Measurements from ENCODE around the gene SMARCD1.

SMARCD1 gene

GRCh38 chr12:50084775-50085614 lies at the start of gene SMARCD1:
Gene SMARCD1 (plus strand): TSS chr12:50085342. CDS start chr12:50085370, 28 bp downstream.
- DNase-seq, result peak; percentile 79

- no peak for DNase-seq
Measured at GRCh38 chr12:50038336-50038735, 46.8 kb upstream of the SMARCD1 start.

GRCh38 chr12:50039151-50039835 lies 45.8 kb upstream of the SMARCD1 start:
- peak; percentile 6 for DNase-seq

- DNase-seq, result no peak
Measured at GRCh38 chr12:50040657-50041056, 44.5 kb upstream of the SMARCD1 start.

GRCh38 chr12:50041062-50041860 lies 43.9 kb upstream of the SMARCD1 start:
- DNase-seq, result no peak

- no peak for DNase-seq
Measured at GRCh38 chr12:50041962-50042361, 43.2 kb upstream of the SMARCD1 start.

GRCh38 chr12:50042693-50043092 lies 42.4 kb upstream of the SMARCD1 start:
- no peak for DNase-seq

- DNase-seq, result no peak
Measured at GRCh38 chr12:50043308-50043707, 41.8 kb upstream of the SMARCD1 start.

GRCh38 chr12:50043854-50044253 lies 41.3 kb upstream of the SMARCD1 start:
- DNase-seq, result no peak

GRCh38 chr12:50047693-50048250 lies 37.4 kb upstream of the SMARCD1 start:
- DNase-seq, result no peak

- DNase-seq, result no peak
Measured at GRCh38 chr12:50049254-50050118, 35.7 kb upstream of the SMARCD1 start.

GRCh38 chr12:50050119-50050385 lies 35.1 kb upstream of the SMARCD1 start:
- no peak for DNase-seq

GRCh38 chr12:50050410-50051098 lies 34.6 kb upstream of the SMARCD1 start:
- DNase-seq, result no peak

- no peak for DNase-seq
Measured at GRCh38 chr12:50051101-50051806, 33.9 kb upstream of the SMARCD1 start.

GRCh38 chr12:50052544-50052943 lies 32.6 kb upstream of the SMARCD1 start:
- DNase-seq, result no peak

GRCh38 chr12:50052964-50053363 lies 32.2 kb upstream of the SMARCD1 start:
- no peak for DNase-seq

- no peak for DNase-seq
Measured at GRCh38 chr12:50053583-50053982, 31.6 kb upstream of the SMARCD1 start.

- peak; percentile 4 for DNase-seq
Measured at GRCh38 chr12:50055831-50056638, 29.1 kb upstream of the SMARCD1 start.

- no peak for DNase-seq
Measured at GRCh38 chr12:50056639-50056976, 28.5 kb upstream of the SMARCD1 start.

All from NCI-H345 (cell line).